ENCODE results near the gene TMEM256. TPM values are rescaled to one million over a fixed set of nuclear protein-coding genes. Genes with fewer than 3 reads are reported as not detected.

Gene TMEM256
- total RNA-seq, 4 donors from 2014 or later = 10.0 to 129 (median 85.6) TPM

DNA sequence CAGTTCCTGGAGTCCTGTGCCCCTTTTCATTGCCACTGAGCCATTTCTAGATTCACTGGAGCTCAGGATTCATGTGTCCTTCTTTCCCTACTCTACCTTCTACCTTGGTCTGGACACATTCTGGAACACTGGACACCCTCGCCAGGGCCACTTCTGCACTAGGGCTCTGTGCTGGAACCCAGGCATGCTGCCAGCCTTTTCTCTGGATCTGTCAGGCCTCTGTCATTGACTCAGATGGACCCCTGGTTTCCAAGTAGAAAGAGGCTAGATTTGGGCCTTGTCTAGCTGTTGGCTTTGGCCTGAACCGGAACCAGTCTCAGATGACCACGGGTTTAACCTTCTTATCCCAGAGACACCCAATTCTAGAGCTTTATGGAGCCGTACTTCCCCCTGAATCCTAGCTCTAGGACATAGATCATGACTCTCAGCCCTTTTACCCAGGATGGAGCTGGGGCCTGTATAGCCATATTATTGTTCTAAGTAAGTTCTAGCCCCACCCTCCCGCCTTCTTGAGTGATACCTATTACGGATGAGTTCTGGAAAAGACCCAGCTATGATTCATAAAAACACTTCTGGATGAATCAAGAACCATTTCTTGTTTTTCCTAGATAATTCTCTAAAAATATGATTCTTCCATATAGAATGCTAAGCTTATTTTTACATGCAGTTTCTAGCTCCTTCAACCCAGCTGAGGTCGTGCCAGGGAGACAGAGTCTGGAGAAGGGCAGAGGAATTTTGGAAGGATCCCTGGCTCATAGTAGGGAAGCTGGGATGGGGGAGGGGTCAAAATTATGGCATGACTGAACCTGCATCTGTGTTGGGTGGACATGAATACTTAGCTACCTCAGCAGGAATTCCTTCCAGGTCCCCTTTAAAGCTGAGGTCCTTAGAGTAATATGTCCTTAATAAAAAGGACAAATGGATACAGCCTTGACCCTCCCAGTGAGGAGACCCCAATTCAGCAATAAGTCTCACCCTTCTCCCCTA, 39.9 kb upstream of the TMEM256 start:
- intact Hi-C loops (cut with DNase I; ENCODE audit: low total_unique reads) = no loop called here

DNA sequence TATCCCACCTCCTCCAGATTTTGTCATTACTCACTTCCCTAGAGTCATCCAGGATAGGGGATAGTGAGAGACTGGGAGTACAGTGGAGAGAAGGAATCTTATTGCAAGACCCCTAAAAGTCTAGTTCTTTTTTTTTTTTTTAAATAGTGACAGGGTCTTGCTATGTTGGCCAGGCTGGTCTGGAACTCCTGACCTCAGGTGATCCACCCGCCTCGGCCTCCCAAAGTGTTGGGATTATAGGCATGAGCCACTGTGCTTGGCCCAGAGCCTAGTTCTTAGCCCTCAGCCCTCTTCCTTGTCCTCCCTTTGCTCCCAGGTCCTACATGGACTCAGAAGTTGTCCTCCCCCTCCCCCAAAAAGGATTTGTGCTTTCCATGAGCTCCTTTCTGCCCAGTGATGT, 38.2 kb upstream of the TMEM256 start:
- DNase-seq = no peak
- TF ChIP-seq POLR2A (IDR thresholded peaks at IDR 0.05) (no peak), POLR2AphosphoS5 (IDR thresholded peaks at IDR 0.05) (no peak), EP300 (IDR thresholded peaks at IDR 0.05; ENCODE audit: low read depth) (no peak)
- TF ChIP-seq, protein P1, sequence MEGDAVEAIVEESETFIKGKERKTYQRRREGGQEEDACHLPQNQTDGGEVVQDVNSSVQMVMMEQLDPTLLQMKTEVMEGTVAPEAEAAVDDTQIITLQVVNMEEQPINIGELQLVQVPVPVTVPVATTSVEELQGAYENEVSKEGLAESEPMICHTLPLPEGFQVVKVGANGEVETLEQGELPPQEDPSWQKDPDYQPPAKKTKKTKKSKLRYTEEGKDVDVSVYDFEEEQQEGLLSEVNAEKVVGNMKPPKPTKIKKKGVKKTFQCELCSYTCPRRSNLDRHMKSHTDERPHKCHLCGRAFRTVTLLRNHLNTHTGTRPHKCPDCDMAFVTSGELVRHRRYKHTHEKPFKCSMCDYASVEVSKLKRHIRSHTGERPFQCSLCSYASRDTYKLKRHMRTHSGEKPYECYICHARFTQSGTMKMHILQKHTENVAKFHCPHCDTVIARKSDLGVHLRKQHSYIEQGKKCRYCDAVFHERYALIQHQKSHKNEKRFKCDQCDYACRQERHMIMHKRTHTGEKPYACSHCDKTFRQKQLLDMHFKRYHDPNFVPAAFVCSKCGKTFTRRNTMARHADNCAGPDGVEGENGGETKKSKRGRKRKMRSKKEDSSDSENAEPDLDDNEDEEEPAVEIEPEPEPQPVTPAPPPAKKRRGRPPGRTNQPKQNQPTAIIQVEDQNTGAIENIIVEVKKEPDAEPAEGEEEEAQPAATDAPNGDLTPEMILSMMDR (IDR thresholded peaks at IDR 0.05) = no peak
- H3K4me1 ChIP-seq = peaks cover 17 to 52% (median 34%) of the 10 kb centered on the region in 4 donors
- no peaks in the 10 kb centered on the region for H3K9me3 ChIP-seq
- WGBS, 2 donors (ENCODE audit: low coverage in 1 of 2) = 73% methylated on average over 2 of the region's 2 CpGs; no CpG with 5 or more reads in 1 of the 2 donors
- in situ Hi-C loops (cut with MboI; ENCODE audit: low pct_ligation_motif_present in 1 of 4, low pct_unique_long_range_greater_than_20kb in 1 of 4, low sequenced_read_pairs in 3 of 4) (no loop called here), intact Hi-C loops (cut with DNase I; ENCODE audit: low total_unique reads) (no loop called here)
- no peaks in the 10 kb centered on the region for H3K36me3 ChIP-seq
- H3K27me3 ChIP-seq = peaks cover 68% of the 10 kb centered on the region
- H3K4me3 ChIP-seq = no peak overlapping the region
- H3K27ac ChIP-seq = no peak overlapping the region

More for the DNA sequence above, 39.9 kb upstream of the TMEM256 start:
- Histone ChIP-seq H3K4me3 (no peak overlapping the region), H3K4me1 (peaks cover 13 to 38% (median 25%) of the 10 kb centered on the region in 4 donors), H3K27me3 (peaks cover 74% of the 10 kb centered on the region), H3K36me3 (no peaks in the 10 kb centered on the region), H3K27ac (no peak overlapping the region), H3K9me3 (no peaks in the 10 kb centered on the region)
- TF ChIP-seq EP300 (IDR thresholded peaks at IDR 0.05; ENCODE audit: low read depth) (no peak), POLR2A (IDR thresholded peaks at IDR 0.05) (no peak), POLR2AphosphoS5 (IDR thresholded peaks at IDR 0.05) (no peak)
- TF ChIP-seq, protein P1 (IDR thresholded peaks at IDR 0.05) = no peak
- no peak for DNase-seq
- WGBS, 2 donors (ENCODE audit: low coverage in 1 of 2) = 88 to 94% methylated on average over 4 to 7 of the region's 7 CpGs
- in situ Hi-C loops (cut with MboI; ENCODE audit: low pct_ligation_motif_present in 1 of 4, low pct_unique_long_range_greater_than_20kb in 1 of 4, low sequenced_read_pairs in 3 of 4) = no loop called here

DNA sequence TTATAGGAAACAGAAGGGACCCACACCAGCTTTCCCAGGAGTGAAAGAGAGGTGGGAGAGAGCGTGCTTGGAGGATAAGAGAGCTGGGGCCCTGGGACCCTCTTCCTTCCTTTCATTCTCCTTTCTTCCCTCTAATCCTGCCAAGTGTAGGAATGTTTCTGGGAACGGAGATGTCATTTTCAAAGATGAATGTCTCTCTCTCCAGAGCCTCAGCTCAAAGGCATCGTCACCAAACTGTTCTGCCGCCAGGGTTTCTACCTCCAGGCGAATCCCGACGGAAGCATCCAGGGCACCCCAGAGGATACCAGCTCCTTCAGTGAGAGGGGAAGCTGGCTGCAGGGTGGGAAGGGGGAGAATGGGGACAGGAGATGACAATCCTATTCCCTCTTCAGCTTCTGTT, 37.4 kb upstream of the TMEM256 start:
- no peaks in the 10 kb centered on the region for H3K9me3 ChIP-seq
- no peak for TF ChIP-seq POLR2A (IDR thresholded peaks at IDR 0.05)
- TF ChIP-seq, protein P1 (IDR thresholded peaks at IDR 0.05) = no peak
- TF ChIP-seq POLR2AphosphoS5 (IDR thresholded peaks at IDR 0.05) = no peak
- TF ChIP-seq EP300 (IDR thresholded peaks at IDR 0.05; ENCODE audit: low read depth) = no peak
- H3K4me3 ChIP-seq = no peak overlapping the region
- H3K4me1 ChIP-seq = peaks cover 23 to 56% (median 39%) of the 10 kb centered on the region in 4 donors
- WGBS, 2 donors (ENCODE audit: low coverage in 1 of 2) = 71% methylated on average over 7 of the region's 7 CpGs; no CpG with 5 or more reads in 1 of the 2 donors
- no peaks in the 10 kb centered on the region for H3K36me3 ChIP-seq
- in situ Hi-C loops (cut with MboI; ENCODE audit: low pct_ligation_motif_present in 1 of 4, low pct_unique_long_range_greater_than_20kb in 1 of 4, low sequenced_read_pairs in 3 of 4) (no loop called here), intact Hi-C loops (cut with DNase I; ENCODE audit: low total_unique reads) (no loop called here)
- peaks cover 59% of the 10 kb centered on the region for H3K27me3 ChIP-seq
- no peak overlapping the region for H3K27ac ChIP-seq
- no peak for DNase-seq

DNA sequence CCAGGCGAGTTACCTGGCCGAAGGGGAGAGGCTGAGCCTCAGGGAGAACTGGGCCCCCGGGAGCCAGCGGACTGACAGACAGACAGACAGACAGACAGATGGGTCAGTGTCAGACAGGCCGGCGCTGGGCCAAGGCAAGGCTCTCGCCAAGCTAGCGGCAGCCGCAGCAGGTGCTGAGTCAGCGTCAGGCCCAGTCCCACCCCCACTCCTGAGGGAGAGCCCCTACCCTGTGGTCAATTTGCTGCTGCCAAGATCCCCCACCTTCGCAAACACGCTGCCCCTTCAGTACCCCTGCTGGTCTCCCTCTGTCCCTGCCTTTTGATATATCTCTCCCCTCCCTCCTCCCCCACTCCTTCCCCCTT, 36.9 kb upstream of the TMEM256 start:
- intact Hi-C loops (cut with DNase I; ENCODE audit: low total_unique reads) (no loop called here), in situ Hi-C loops (cut with MboI; ENCODE audit: low pct_ligation_motif_present in 1 of 4, low pct_unique_long_range_greater_than_20kb in 1 of 4, low sequenced_read_pairs in 3 of 4) (no loop called here)
- no peaks in the 10 kb centered on the region for H3K9me3 ChIP-seq
- peak; percentile 28 for DNase-seq
- TF ChIP-seq POLR2AphosphoS5 (IDR thresholded peaks at IDR 0.05) (no peak), EP300 (IDR thresholded peaks at IDR 0.05; ENCODE audit: low read depth) (no peak), POLR2A (IDR thresholded peaks at IDR 0.05) (no peak)
- TF ChIP-seq, protein P1 (IDR thresholded peaks at IDR 0.05) = no peak
- WGBS, 2 donors (ENCODE audit: low coverage in 1 of 2) = 12% methylated on average over 12 of the region's 12 CpGs; no CpG with 5 or more reads in 1 of the 2 donors
- H3K4me3 ChIP-seq = no peak overlapping the region
- no peak overlapping the region for H3K27ac ChIP-seq
- H3K27me3 ChIP-seq = peaks cover 56% of the 10 kb centered on the region
- H3K36me3 ChIP-seq = no peaks in the 10 kb centered on the region
- H3K4me1 ChIP-seq = peaks cover 26 to 56% (median 43%) of the 10 kb centered on the region in 4 donors

Measured in transverse colon (tissue), 4 donors.